Endothelial cell (in vitro differentiated cells): ENCODE results near the gene ANKRD16. TPM values are rescaled to one million over a fixed set of nuclear protein-coding genes. Genes with fewer than 3 reads are reported as not detected.
"Not testable (repeated sequence)": the region's sequence is repeated elsewhere in the genome, so short reads cannot be mapped to it uniquely, and the experiment has no call there.

ENCODE experiments used
- DNase-seq: peaks from one replicate; pipeline ENCODE4 v3.0.0; 2021; ENCODE audit warnings: low spot score
- H3K27ac Mint-ChIP-seq: one replicate; pipeline ENCODE4 v1.8.0; 2021; ENCODE audit warnings: mixed read lengths, inconsistent platforms; ENCODE audit not compliant: unreplicated experiment
- H3K27me3 Mint-ChIP-seq: one replicate; pipeline ENCODE4 v1.8.0; 2021; ENCODE audit warnings: mild to moderate bottlenecking, moderate library complexity, mixed read lengths, inconsistent platforms; ENCODE audit not compliant: unreplicated experiment
- H3K36me3 Mint-ChIP-seq: one replicate; pipeline ENCODE4 v1.8.0; 2021; ENCODE audit warnings: mild to moderate bottlenecking, low read depth, mixed read lengths, inconsistent platforms; ENCODE audit not compliant: unreplicated experiment
- H3K4me1 Mint-ChIP-seq: one replicate; pipeline ENCODE4 v1.8.0; 2021; ENCODE audit warnings: mild to moderate bottlenecking, mixed read lengths, inconsistent platforms; ENCODE audit not compliant: unreplicated experiment
- H3K4me3 Mint-ChIP-seq: one replicate; pipeline ENCODE4 v1.8.0; 2021; ENCODE audit warnings: mild to moderate bottlenecking, mixed read lengths, inconsistent platforms; ENCODE audit not compliant: unreplicated experiment
- H3K9me3 Mint-ChIP-seq: one replicate; pipeline ENCODE4 v1.8.0; 2021; ENCODE audit warnings: mixed read lengths, inconsistent platforms; ENCODE audit not compliant: unreplicated experiment
- CTCF ChIP-seq: fragments of 200-600 bp; sonication (generic); IDR thresholded peaks from one replicate; pipeline ENCODE4 v1.5.0; 2021; ENCODE audit warnings: antibody characterized with exemption; ENCODE audit not compliant: unreplicated experiment
- total RNA-seq: library from RNA; stranded (reverse); fragmentation: NEBNext Ultra II Directional; extraction: Animal tissue kit (Norgen Biotek cat#: 25700); gene quantifications from one replicate; pipeline ENCODE4 v1.2.1, GENCODE V29; 2021; ENCODE audit not compliant: unreplicated experiment

The ANKRD16 gene
- total RNA-seq, 1 donor from 2014 or later = 6.6 TPM

GRCh38 chr10:5831446-5831782 is 58.3 kb downstream of the ANKRD16 start:
- H3K27ac Mint-ChIP-seq = no peak overlapping the region
- no peak for TF ChIP-seq CTCF
- no peaks in the 10 kb centered on the region for H3K9me3 Mint-ChIP-seq
- no peaks in the 10 kb centered on the region for H3K4me1 Mint-ChIP-seq
- peaks cover 3% of the 10 kb centered on the region for H3K27me3 Mint-ChIP-seq
- DNase-seq = no peak
- no peaks in the 10 kb centered on the region for H3K36me3 Mint-ChIP-seq
- H3K4me3 Mint-ChIP-seq = no peak overlapping the region

- no peak for DNase-seq
- no peak for TF ChIP-seq CTCF
- Mint-ChIP-seq H3K4me3 (no peak overlapping the region), H3K36me3 (no peaks in the 10 kb centered on the region), H3K27ac (no peak overlapping the region), H3K9me3 (no peaks in the 10 kb centered on the region), H3K27me3 (peaks cover 3% of the 10 kb centered on the region), H3K4me1 (no peaks in the 10 kb centered on the region)
These were observed 58.9 kb downstream of the ANKRD16 start for GRCh38 chr10:5830629-5831445.

GRCh38 chr10:5829267-5829666 is 60.4 kb downstream of the ANKRD16 start:
- Mint-ChIP-seq H3K36me3 (no peaks in the 10 kb centered on the region), H3K27me3 (no peaks in the 10 kb centered on the region), H3K9me3 (no peaks in the 10 kb centered on the region), H3K27ac (no peak overlapping the region), H3K4me1 (no peaks in the 10 kb centered on the region), H3K4me3 (no peak overlapping the region)
- no peak for DNase-seq
- TF ChIP-seq CTCF = no peak

- Mint-ChIP-seq H3K27ac (no peak overlapping the region), H3K27me3 (no peaks in the 10 kb centered on the region), H3K4me3 (no peak overlapping the region), H3K4me1 (no peaks in the 10 kb centered on the region), H3K9me3 (no peaks in the 10 kb centered on the region), H3K36me3 (no peaks in the 10 kb centered on the region)
- TF ChIP-seq CTCF = no peak
- no peak for DNase-seq
These were observed 61.0 kb downstream of the ANKRD16 start for GRCh38 chr10:5828725-5829124.

GRCh38 chr10:5827841-5828240 is 61.9 kb downstream of the ANKRD16 start:
- H3K4me1 Mint-ChIP-seq = no peaks in the 10 kb centered on the region
- no peaks in the 10 kb centered on the region for H3K36me3 Mint-ChIP-seq
- H3K27me3 Mint-ChIP-seq = no peaks in the 10 kb centered on the region
- no peak for TF ChIP-seq CTCF
- no peak overlapping the region for H3K4me3 Mint-ChIP-seq
- no peak for DNase-seq
- no peak overlapping the region for H3K27ac Mint-ChIP-seq
- no peaks in the 10 kb centered on the region for H3K9me3 Mint-ChIP-seq

- not testable (repeated sequence) for H3K36me3 Mint-ChIP-seq, H3K4me1 Mint-ChIP-seq, H3K9me3 Mint-ChIP-seq, H3K4me3 Mint-ChIP-seq, DNase-seq, H3K27ac Mint-ChIP-seq, H3K27me3 Mint-ChIP-seq
These were observed 63.2 kb downstream of the ANKRD16 start for GRCh38 chr10:5826511-5826910.
